Astrocyte (in vitro differentiated cells and primary cell): ENCODE measurements around the gene SMOC2. TPM values are rescaled to one million over a fixed set of nuclear protein-coding genes. Genes with fewer than 3 reads are reported as not detected.
"Not testable (repeated sequence)": the region's sequence is repeated elsewhere in the genome, so short reads cannot be mapped to it uniquely, and the experiment has no call there.

ENCODE experiments used
- DNase-seq: peaks from one replicate; pipeline ENCODE4 v3.0.0-alpha.2; 2010; ENCODE audit warnings: low read depth
- FAIRE-seq: peaks from 2 replicates; lab custom pipeline; 2011; peaks lifted over from hg19 to GRCh38; lab: Jason Lieb, UNC
- H2AFZ ChIP-seq: 2 replicates; pipeline ENCODE4 v1.6.0; 2012; ENCODE audit warnings: low read depth, low read length, inconsistent platforms
- H3K27ac ChIP-seq: 2 replicates; pipeline ENCODE4 v1.5.1; 2011; ENCODE audit warnings: low read depth, low read length, inconsistent platforms
- H3K27me3 ChIP-seq: 2 replicates; pipeline ENCODE4 v1.6.0; 2011; ENCODE audit warnings: low read length, inconsistent platforms; ENCODE audit not compliant: insufficient read depth
- H3K36me3 ChIP-seq: 2 replicates; pipeline ENCODE4 v1.5.1; 2011; ENCODE audit warnings: low read length, inconsistent platforms; ENCODE audit not compliant: insufficient read depth
- H3K4me1 ChIP-seq: 2 replicates; pipeline ENCODE4 v1.5.1; 2011; ENCODE audit warnings: low read length, inconsistent platforms; ENCODE audit not compliant: insufficient read depth
- H3K4me2 ChIP-seq: 2 replicates; pipeline ENCODE4 v1.6.0; 2012; ENCODE audit warnings: low read length, inconsistent platforms
- H3K4me3 ChIP-seq: 2 replicates; pipeline ENCODE4 v1.5.1; 2011; ENCODE audit warnings: low read depth, mild to moderate bottlenecking, low read length, inconsistent platforms; ENCODE audit not compliant: insufficient read depth
- H3K79me2 ChIP-seq: 2 replicates; pipeline ENCODE4 v1.6.0; 2012; ENCODE audit warnings: mild to moderate bottlenecking, low read length, inconsistent platforms; ENCODE audit not compliant: insufficient read depth
- H3K9ac ChIP-seq: 2 replicates; pipeline ENCODE4 v1.6.0; 2012; ENCODE audit warnings: mild to moderate bottlenecking, low read length, inconsistent platforms
- H3K9me3 ChIP-seq: 2 replicates; pipeline ENCODE4 v1.5.1; 2012; ENCODE audit warnings: low read depth, mild to moderate bottlenecking, low read length, inconsistent platforms; ENCODE audit not compliant: insufficient read depth
- H4K20me1 ChIP-seq: 2 replicates; pipeline ENCODE4 v1.6.0; 2012; ENCODE audit warnings: low read length, inconsistent platforms; ENCODE audit not compliant: insufficient read depth
- H3K27ac Mint-ChIP-seq: one replicate; pipeline ENCODE4 v1.8.0; 2021; ENCODE audit warnings: mild to moderate bottlenecking, mixed read lengths; ENCODE audit not compliant: unreplicated experiment
- H3K27me3 Mint-ChIP-seq: one replicate; pipeline ENCODE4 v1.8.0; 2021; ENCODE audit warnings: low read depth, mixed read lengths; ENCODE audit not compliant: unreplicated experiment
- H3K36me3 Mint-ChIP-seq: one replicate; pipeline ENCODE4 v1.8.0; 2021; ENCODE audit warnings: low read depth, mixed read lengths; ENCODE audit not compliant: unreplicated experiment
- H3K4me1 Mint-ChIP-seq: one replicate; pipeline ENCODE4 v1.8.0; 2021; ENCODE audit warnings: low read depth, mixed read lengths; ENCODE audit not compliant: unreplicated experiment
- H3K4me3 Mint-ChIP-seq: one replicate; pipeline ENCODE4 v1.8.0; 2021; ENCODE audit warnings: mild to moderate bottlenecking, moderate library complexity, mixed read lengths; ENCODE audit not compliant: unreplicated experiment
- H3K9me3 Mint-ChIP-seq: one replicate; pipeline ENCODE4 v1.8.0; 2021; ENCODE audit warnings: mild to moderate bottlenecking, mixed read lengths; ENCODE audit not compliant: unreplicated experiment
- CTCF ChIP-seq: IDR thresholded peaks from 2 replicates; pipeline ENCODE4 v1.5.1; 2011; ENCODE audit warnings: low read depth, mild to moderate bottlenecking, inconsistent platforms, low read length, moderate library complexity; ENCODE audit not compliant: insufficient read depth
- EZH2 ChIP-seq: IDR thresholded peaks from 2 replicates; pipeline ENCODE4 v1.6.1; 2012; ENCODE audit warnings: mild to moderate bottlenecking, low read length, inconsistent platforms; ENCODE audit not compliant: insufficient read depth
- total RNA-seq: library from RNA; stranded (reverse); gene quantifications from 2 replicates; pipeline ENCODE4 v1.2.1, GENCODE V29; 2021

SMOC2 gene
- total RNA-seq, 1 donor from 2014 or later, result 0.93 TPM

DNA sequence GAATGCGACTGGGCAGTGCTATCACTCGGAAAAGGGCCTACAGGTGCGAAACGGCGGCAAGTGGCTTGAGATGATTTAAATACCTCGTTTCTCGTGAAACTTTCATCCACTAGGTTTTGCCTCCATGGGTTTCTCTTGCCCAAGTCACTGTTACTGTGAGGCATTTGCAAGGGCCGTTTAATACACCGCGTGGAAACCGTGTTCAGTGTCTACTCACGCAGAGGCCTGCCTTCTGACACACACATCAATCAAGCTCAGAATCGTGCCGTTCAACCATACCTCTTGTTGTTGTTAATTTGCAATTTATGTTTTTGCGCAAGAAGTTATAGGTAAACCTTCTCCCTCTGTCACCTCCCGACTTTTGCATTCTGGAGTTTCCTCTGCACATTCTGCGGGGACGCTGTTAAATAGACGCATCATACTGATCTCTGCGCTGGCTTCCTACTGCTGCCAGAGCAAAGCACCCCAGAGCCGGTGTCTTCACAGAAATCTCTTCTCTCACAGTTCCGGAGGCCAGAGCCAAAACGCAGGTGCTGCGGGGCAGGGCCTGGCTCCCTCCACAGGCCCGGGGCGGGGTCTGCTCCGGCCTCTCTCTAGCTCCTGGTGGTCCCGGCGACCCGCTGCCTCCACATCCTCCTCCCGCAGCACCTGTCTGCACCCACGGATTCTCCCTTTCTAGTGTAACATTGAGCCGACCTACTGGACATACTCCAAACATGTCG is 251.4 kb downstream of the SMOC2 start:
- FAIRE-seq, result no peak
- DNase-seq, result no peak
- Mint-ChIP-seq H3K4me1 (no peaks in the 10 kb centered on the region), H3K4me3 (no peak overlapping the region), H3K9me3 (no peaks in the 10 kb centered on the region), H3K27ac (no peak overlapping the region), H3K27me3 (peaks cover 2% of the 10 kb centered on the region), H3K36me3 (no peaks in the 10 kb centered on the region)
- no peak overlapping the region for H3K9ac ChIP-seq
- no peak overlapping the region for H3K4me3 ChIP-seq
- no peak overlapping the region for H2AFZ ChIP-seq
- H3K4me2 ChIP-seq, result no peak overlapping the region
- H3K27me3 ChIP-seq, result no peaks in the 10 kb centered on the region
- TF ChIP-seq CTCF, result no peak
- TF ChIP-seq EZH2, result no peak
- H4K20me1 ChIP-seq, result no peaks in the 10 kb centered on the region
- H3K4me1 ChIP-seq, result no peaks in the 10 kb centered on the region
- H3K36me3 ChIP-seq, result no peaks in the 10 kb centered on the region
- no peak overlapping the region for H3K27ac ChIP-seq
- peaks cover 2% of the 10 kb centered on the region for H3K9me3 ChIP-seq
- H3K79me2 ChIP-seq, result no peaks in the 10 kb centered on the region

GRCh38 chr6:168692915-168693257 is 251.9 kb downstream of the SMOC2 start:
- not testable (repeated sequence) for H3K27ac Mint-ChIP-seq, H3K36me3 ChIP-seq, H3K36me3 Mint-ChIP-seq, H2AFZ ChIP-seq, H3K27me3 ChIP-seq, H3K27ac ChIP-seq, H3K4me2 ChIP-seq, H3K4me3 Mint-ChIP-seq, H3K9me3 ChIP-seq, H3K27me3 Mint-ChIP-seq, H3K4me1 ChIP-seq, H3K9me3 Mint-ChIP-seq, FAIRE-seq, DNase-seq, H4K20me1 ChIP-seq, H3K9ac ChIP-seq, H3K79me2 ChIP-seq, H3K4me3 ChIP-seq, H3K4me1 Mint-ChIP-seq

DNA sequence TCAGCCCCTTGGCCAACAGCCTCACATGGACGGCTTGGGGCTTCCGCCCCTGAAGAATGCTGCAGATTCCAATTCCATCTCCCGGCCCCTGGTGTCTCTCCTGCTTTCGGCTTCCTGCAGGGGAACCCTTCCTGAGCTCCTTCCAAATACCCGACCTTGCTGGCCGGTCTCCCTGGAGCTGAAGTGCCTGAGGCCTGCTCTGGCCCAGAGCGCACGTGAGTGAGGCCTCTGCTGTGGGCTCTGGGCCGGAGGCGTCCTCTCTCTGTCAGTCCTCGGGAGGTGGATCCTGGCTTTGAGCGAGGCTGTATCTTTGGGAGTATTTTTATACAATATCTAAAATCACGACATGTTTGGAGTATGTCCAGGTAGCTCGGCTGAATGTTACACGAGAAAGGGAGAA is 253.8 kb downstream of the SMOC2 start:
- FAIRE-seq, H3K9me3 ChIP-seq, DNase-seq, H3K9me3 Mint-ChIP-seq, H3K36me3 ChIP-seq, H4K20me1 ChIP-seq, H3K4me3 Mint-ChIP-seq, H3K4me1 Mint-ChIP-seq, H3K27ac Mint-ChIP-seq, H3K4me3 ChIP-seq, H2AFZ ChIP-seq, H3K27ac ChIP-seq, H3K4me1 ChIP-seq, H3K79me2 ChIP-seq, H3K36me3 Mint-ChIP-seq, H3K9ac ChIP-seq, H3K27me3 ChIP-seq, H3K4me2 ChIP-seq, H3K27me3 Mint-ChIP-seq: not testable (repeated sequence)
